K562 (cell line): ENCODE results near the gene PCBP3. TPM values are rescaled to one million over a fixed set of nuclear protein-coding genes. Genes with fewer than 3 reads are reported as not detected.

ENCODE experiments used
- ATAC-seq: fragments of 200-7000 bp; cut with Tn5 transposase; 3 replicates; pipeline ENCODE4 v1.9.1; 2020; ENCODE audit warnings: moderate library complexity
- BruUV-seq: library from RNA; stranded (reverse); fragments of 400-500 nt; replicated peaks from 2 replicates; lab custom pipeline; 2021; lab: Mats Ljungman, UMichigan
- CTCF ChIA-PET: fragments of 300-600 bp; formaldehyde crosslinking; extraction: SDS; loops from one replicate; lab custom pipeline; 2021; ENCODE audit warnings: low intra/inter-chr PET ratio; lab: Yijun Ruan, JAX
- POLR2A ChIA-PET: fragments of 300-600, 350-650 bp; sonication (Branson Sonifier 250); formaldehyde crosslinking; extraction: SDS; loops from one replicate; lab custom pipeline; 2021; ENCODE audit warnings: antibody characterized with exemption, inconsistent platforms; lab: Yijun Ruan, JAX
- DNase-seq, 4 experiments: peaks; one replicate each; pipeline versions ENCODE4 v3.0.0 to v3.0.0-alpha.2; 2011 to 2018; ENCODE audit warnings: low spot score in 3 of 4, mixed read lengths in 3 of 4; ENCODE audit errors: extremely low read depth in 1 of 4
- FAIRE-seq: peaks from 2 replicates; lab custom pipeline; 2011; peaks lifted over from hg19 to GRCh38; lab: Jason Lieb, UNC
- H2AFZ ChIP-seq: 2 replicates; pipeline ENCODE4 v1.6.0; 2011; ENCODE audit warnings: low read depth, low read length, control low read depth, inconsistent platforms
- H3K27ac ChIP-seq: fragments of 200-600 bp; 3 replicates; pipeline ENCODE4 v1.8.0; 2011; ENCODE audit warnings: low read depth, mild to moderate bottlenecking, control low read depth, inconsistent platforms, low read length, moderate library complexity, mixed read lengths; ENCODE audit errors: extremely low read depth
- H3K27me3 ChIP-seq, 2 experiments: fragments of 300-600 bp in 1 of 2; 2 replicates in 1 of 2; 3 replicates in 1 of 2; pipeline versions ENCODE4 v1.6.0 to v1.8.0; 2011; ENCODE audit warnings: inconsistent platforms in 2 of 2, low read length in 2 of 2, mild to moderate bottlenecking in 1 of 2, mixed read lengths in 1 of 2, moderate library complexity in 1 of 2; ENCODE audit not compliant: control insufficient read depth in 2 of 2, insufficient read depth in 2 of 2
- H3K36me3 ChIP-seq: fragments of 300-600 bp; 3 replicates; pipeline ENCODE4 v1.8.0; 2011; ENCODE audit warnings: mild to moderate bottlenecking, low read length, inconsistent platforms; ENCODE audit not compliant: control insufficient read depth, insufficient read depth
- H3K4me1 ChIP-seq, 2 experiments: fragments of 200-600 bp in 1 of 2; replicated peaks in 1 of 2; 2 replicates in 1 of 2; 3 replicates in 1 of 2; pipeline versions ENCODE4 v1.5.1 to v1.8.0; 2011; ENCODE audit warnings: inconsistent platforms in 2 of 2, low read length in 2 of 2, mild to moderate bottlenecking in 1 of 2, mixed read lengths in 1 of 2, moderate library complexity in 1 of 2; ENCODE audit not compliant: control insufficient read depth in 2 of 2, insufficient read depth in 2 of 2
- H3K4me2 ChIP-seq: 2 replicates; pipeline ENCODE4 v1.6.1; 2011; ENCODE audit warnings: low read length, control low read depth, inconsistent platforms, mixed read lengths; ENCODE audit not compliant: insufficient read depth
- H3K4me3 ChIP-seq: fragments of 200-600 bp; sonication (generic), shearing (Covaris generic); 2 replicates; pipeline ENCODE4 v1.5.1; 2016; ENCODE audit warnings: control low read depth, inconsistent platforms
- H3K79me2 ChIP-seq: fragments of 200-600 bp; 3 replicates; pipeline ENCODE4 v1.8.0; 2011; ENCODE audit warnings: low read length, inconsistent platforms; ENCODE audit not compliant: control insufficient read depth, insufficient read depth
- H3K9ac ChIP-seq, 2 experiments: 2 replicates each; pipeline versions ENCODE4 v1.6.0 to v1.6.1; 2011; ENCODE audit warnings: low read depth in 2 of 2, low read length in 2 of 2, control low read depth in 1 of 2, inconsistent platforms in 1 of 2, mild to moderate bottlenecking in 1 of 2, mixed read lengths in 1 of 2; ENCODE audit not compliant: insufficient read depth in 1 of 2
- H3K9me1 ChIP-seq: one replicate; pipeline ENCODE4 v1.6.0; 2011; ENCODE audit warnings: inconsistent platforms, mild to moderate bottlenecking, low read length, moderate library complexity; ENCODE audit not compliant: control insufficient read depth, insufficient read depth
- H3K9me3 ChIP-seq: replicated peaks from 2 replicates; pipeline ENCODE4 v1.5.1; 2011; ENCODE audit warnings: low read depth, low read length, inconsistent platforms; ENCODE audit not compliant: control insufficient read depth, insufficient read depth
- H4K20me1 ChIP-seq: replicated peaks from 2 replicates; pipeline ENCODE4 v1.6.1; 2011; ENCODE audit warnings: low read length, inconsistent platforms, mixed read lengths; ENCODE audit not compliant: control insufficient read depth, insufficient read depth
- CBFA2T2 ChIP-seq: fragments of 450-650 bp; conservative IDR thresholded peaks from 2 replicates; pipeline ENCODE4 v1.6.1; 2017; ENCODE audit warnings: mild to moderate bottlenecking
- CLOCK ChIP-seq: fragments of 250-450 bp; sonication (Bioruptor Pico); IDR thresholded peaks from 2 replicates; pipeline ENCODE4 v1.4.0; 2020; ENCODE audit warnings: mild to moderate bottlenecking, moderate library complexity, borderline replicate concordance
- GTF3C2 ChIP-seq: IDR thresholded peaks from 3 replicates; pipeline ENCODE4 v1.6.1; 2011; ENCODE audit warnings: borderline replicate concordance, mild to moderate bottlenecking, moderate library complexity; ENCODE audit not compliant: insufficient read length; ENCODE audit errors: extremely low read depth
- MITF ChIP-seq: IDR thresholded peaks from 2 replicates; pipeline ENCODE4 v1.6.1; 2014; ENCODE audit warnings: antibody characterized with exemption
- NFRKB ChIP-seq: fragments of 450-650 bp; IDR thresholded peaks from 2 replicates; pipeline ENCODE4 v1.6.1; 2016; ENCODE audit warnings: low read depth
- SAP30 ChIP-seq: fragments of 200-600 bp; sonication (generic); IDR thresholded peaks from 2 replicates; pipeline ENCODE4 v1.6.1; 2012; ENCODE audit warnings: borderline replicate concordance, low read depth, mild to moderate bottlenecking, moderate library complexity, low read length, control low read depth, inconsistent platforms; ENCODE audit not compliant: insufficient read depth, poor library complexity, severe bottlenecking
- SMARCB1 ChIP-seq: IDR thresholded peaks from 2 replicates; pipeline ENCODE4 v1.6.1; 2011; ENCODE audit warnings: improper control_type of control experiment, low read depth; ENCODE audit not compliant: insufficient read length
- ZKSCAN3 ChIP-seq: fragments of 250-450 bp; sonication (Bioruptor Pico); IDR thresholded peaks from 2 replicates; pipeline ENCODE4 v1.4.0; 2020
- ZNF3 ChIP-seq: fragments of 250-450 bp; sonication (Bioruptor Pico); IDR thresholded peaks from 2 replicates; pipeline ENCODE4 v1.5.0; 2021; ENCODE audit warnings: mild to moderate bottlenecking, moderate library complexity
- ZNF449 ChIP-seq: fragments of 250-450 bp; sonication (Bioruptor Pico); IDR thresholded peaks from 2 replicates; pipeline ENCODE4 v1.8.0; 2022; ENCODE audit warnings: moderate library complexity, mild to moderate bottlenecking, inconsistent platforms
- WGBS: fragments of 100-300 bp; shearing (Covaris generic); methylation state at CpG from one replicate; pipeline ENCODE4 v1.1.6; 2016; ENCODE audit warnings: low coverage, mixed read lengths; ENCODE audit not compliant: insufficient coverage; ENCODE audit errors: missing lambda C conversion rate; 5-methylcytosine and 5-hydroxymethylcytosine counted together
- in situ Hi-C: fragments of 300-500 bp; cut with MboI; formaldehyde crosslinking; loops from 4 replicates; pipeline ENCODE4 v1.15.0; 2018; ENCODE audit warnings: inconsistent platforms, mixed read lengths
- intact Hi-C: fragments of 100-400 bp; cut with micrococcal nuclease; formaldehyde crosslinking; loops from 2 replicates; pipeline ENCODE4 v1.14.2; 2022
- polyA plus RNA-seq, 8 experiments: library from polyadenylated mRNA; depleted of rRNA in 4 of 8; stranded (reverse) in 5 of 8; unstranded in 3 of 8; fragments of >200 nt; fragmentation: Nextera tagmentation in 2 of 8; fragmentation: Illumina TruSeq in 1 of 8; extraction: Ambion mirVana in 2 of 8; extraction: Trizol in 1 of 8; gene quantifications; 2 replicates each; pipeline versions ENCODE4 v1.2.1 to v1.2.3, GENCODE V29; 2011 to 2014; ENCODE audit warnings: inconsistent platforms in 1 of 8, missing spikeins in 1 of 8
- total RNA-seq, 7 experiments: library from RNA; depleted of rRNA in 6 of 7; stranded (reverse); fragments of >200 nt in 6 of 7; fragmentation: Illumina TruSeq in 2 of 7; extraction: Trizol in 2 of 7; gene quantifications; 2 replicates each; pipeline versions ENCODE4 v1.2.1 to v1.2.3, GENCODE V29; 2011 to 2021; ENCODE audit warnings: low replicate concordance in 1 of 7

PCBP3 gene
- total and polyA plus RNA-seq, 9 of the 15 experiments (the other 6 are each of a cell fraction or from before 2014, with no cell fraction given) = 0.18 TPM; not detected in 8

GRCh38 chr21:45709173-45709572, 65.6 kb downstream of the PCBP3 start:
- Histone ChIP-seq H4K20me1 (no peaks in the 10 kb centered on the region), H3K27ac (no peak overlapping the region), H2AFZ (no peak overlapping the region), H3K4me2 (no peak overlapping the region), H3K9me3 (no peaks in the 10 kb centered on the region), H3K79me2 (no peaks in the 10 kb centered on the region), H3K9me1 (no peaks in the 10 kb centered on the region), H3K27me3 (peaks cover 0 to 15% of the 10 kb centered on the region in 2 experiments; a peak in 1 of 5 replicates), H3K9ac (no peak overlapping the region), H3K36me3 (no peaks in the 10 kb centered on the region), H3K4me1 (no peaks in the 10 kb centered on the region), H3K4me3 (no peak overlapping the region)
- DNase-seq (no peak), FAIRE-seq (no peak), ATAC-seq (no peak)
- ChIA-PET POLR2A (interaction anchor here (0.8 to 1.2 kb wide), 2 partner anchors 10 to 20 kb away, joined by 3 to 4 read pairs; no protein-coding TSS in a partner anchor), CTCF (no interaction called here)
- 1% methylated on average over 7 of the region's 7 CpGs for WGBS
- in situ Hi-C loops = no loop called here
- intact Hi-C loops = no loop called here
- no TSS peak for BruUV-seq
- no peak for TF ChIP-seq SMARCB1
- TF ChIP-seq ZKSCAN3 (CRISPR knock-in tag) = no peak
- TF ChIP-seq ZNF3 (CRISPR knock-in tag) = no peak
- no peak for TF ChIP-seq CBFA2T2
- no peak for TF ChIP-seq CLOCK (CRISPR knock-in tag)
- no peak for TF ChIP-seq GTF3C2
- TF ChIP-seq ZNF449 (CRISPR knock-in tag) = no peak
- TF ChIP-seq NFRKB = no peak
- TF ChIP-seq SAP30 = no peak
- TF ChIP-seq MITF = no peak
